GM12891 (cell line): ENCODE results near the gene IFT52.

ENCODE experiments used
- DNase-seq: peaks from one replicate; pipeline ENCODE4 v3.0.0; 2011; ENCODE audit warnings: low spot score; ENCODE audit not compliant: insufficient read length
- FAIRE-seq: peaks from 2 replicates; lab custom pipeline; 2011; peaks lifted over from hg19 to GRCh38; lab: Jason Lieb, UNC
- PAX5 ChIP-seq: IDR thresholded peaks from 2 replicates; pipeline ENCODE4 v1.6.1; 2011; ENCODE audit warnings: low read length, moderate library complexity, mild to moderate bottlenecking; ENCODE audit not compliant: insufficient read depth, severe bottlenecking
- POLR2A ChIP-seq: IDR thresholded peaks from 2 replicates; pipeline ENCODE4 v1.6.1; 2011; ENCODE audit warnings: low read depth, low read length, control low read depth
- POLR2AphosphoS5 ChIP-seq: IDR thresholded peaks from 2 replicates; pipeline ENCODE4 v1.6.1; 2011; ENCODE audit warnings: low read depth, low read length, control low read depth
- POU2F2 ChIP-seq: IDR thresholded peaks from 2 replicates; pipeline ENCODE4 v1.6.1; 2011; ENCODE audit warnings: low read depth, mild to moderate bottlenecking, control low read depth, low read length, moderate library complexity
- SPI1 ChIP-seq: IDR thresholded peaks from 2 replicates; pipeline ENCODE4 v1.6.1; 2011; ENCODE audit warnings: low read depth, low read length, control low read depth
- TAF1 ChIP-seq: IDR thresholded peaks from 2 replicates; pipeline ENCODE4 v1.6.1; 2011; ENCODE audit warnings: low read depth, low read length, control low read depth

The IFT52 gene

DNA sequence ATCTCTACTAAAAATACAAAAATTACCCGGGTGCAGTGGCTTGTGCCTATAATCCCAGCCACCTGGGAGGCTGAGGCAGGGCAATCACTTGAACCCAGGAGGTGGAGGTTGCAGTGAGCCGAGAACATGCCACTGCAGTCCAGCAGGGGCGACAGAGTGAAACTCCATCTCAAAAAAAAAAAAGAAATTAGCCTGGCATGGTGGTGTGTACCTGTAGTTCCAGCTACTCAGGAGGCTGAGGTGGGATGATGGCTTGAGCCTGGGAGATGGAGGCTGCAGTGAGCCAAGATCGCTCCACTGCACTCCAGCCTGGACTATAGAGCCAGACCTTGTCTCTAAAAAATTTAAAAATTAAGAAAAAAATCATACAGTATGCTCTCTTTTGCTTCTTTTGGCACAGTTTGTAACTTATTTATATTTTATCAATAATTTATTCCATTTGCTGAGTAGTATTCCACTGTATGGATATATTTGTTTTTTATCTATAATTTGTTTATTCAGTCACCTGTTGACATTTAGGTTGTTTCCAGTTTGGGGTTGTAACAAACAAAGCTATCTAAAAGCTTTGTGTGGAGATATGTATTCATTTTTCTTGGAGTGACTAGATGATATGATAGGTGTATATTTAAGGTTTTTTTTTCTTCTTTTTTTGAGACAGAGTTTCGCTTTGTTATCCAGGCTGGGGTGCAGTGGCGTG lies 68.1 kb downstream of the IFT52 start:
- FAIRE-seq (no peak), DNase-seq (no peak)
- TF ChIP-seq PAX5 = no peak
- no peak for TF ChIP-seq POU2F2
- no peak for TF ChIP-seq SPI1
- TF ChIP-seq POLR2AphosphoS5 = no peak
- TF ChIP-seq POLR2A = no peak
- TF ChIP-seq TAF1 = no peak

DNA sequence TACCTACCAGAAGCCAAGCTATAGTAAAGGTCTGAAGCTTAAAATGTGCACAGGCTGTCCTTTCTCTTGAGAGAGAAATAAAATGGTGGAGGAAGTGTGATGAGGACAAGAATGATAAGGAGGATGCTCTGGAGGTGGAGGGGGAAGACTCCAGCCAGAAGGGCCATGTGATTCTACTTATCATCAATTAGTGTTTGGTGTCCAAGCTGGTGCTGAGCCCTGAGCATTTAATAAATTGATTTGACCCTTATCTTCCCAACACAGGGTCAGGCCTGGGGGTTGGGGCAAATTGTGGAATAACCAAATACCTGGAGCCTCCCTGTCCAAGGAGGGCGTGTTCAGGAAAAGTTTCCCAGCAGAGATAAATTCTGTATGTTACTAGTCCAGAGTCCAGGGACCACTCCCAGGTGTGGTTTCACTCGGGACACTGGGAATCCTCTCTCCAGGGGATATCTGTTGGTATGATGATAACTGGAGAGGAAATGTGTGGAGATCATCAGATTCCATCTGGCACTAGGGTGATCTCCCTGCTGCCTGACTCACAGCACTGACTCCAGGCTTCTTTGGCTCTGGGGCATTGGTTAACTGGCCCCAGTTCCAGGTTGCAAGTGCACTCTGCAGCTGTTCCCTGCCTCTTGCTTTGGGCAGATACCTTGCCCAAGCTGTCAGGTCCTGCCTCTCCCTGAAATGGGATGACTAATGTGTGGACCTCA lies 72.4 kb downstream of the IFT52 start:
- FAIRE-seq = no peak
- TF ChIP-seq POLR2A (no peak), SPI1 (no peak), PAX5 (no peak), TAF1 (no peak), POU2F2 (no peak), POLR2AphosphoS5 (no peak)
- DNase-seq = no peak

DNA sequence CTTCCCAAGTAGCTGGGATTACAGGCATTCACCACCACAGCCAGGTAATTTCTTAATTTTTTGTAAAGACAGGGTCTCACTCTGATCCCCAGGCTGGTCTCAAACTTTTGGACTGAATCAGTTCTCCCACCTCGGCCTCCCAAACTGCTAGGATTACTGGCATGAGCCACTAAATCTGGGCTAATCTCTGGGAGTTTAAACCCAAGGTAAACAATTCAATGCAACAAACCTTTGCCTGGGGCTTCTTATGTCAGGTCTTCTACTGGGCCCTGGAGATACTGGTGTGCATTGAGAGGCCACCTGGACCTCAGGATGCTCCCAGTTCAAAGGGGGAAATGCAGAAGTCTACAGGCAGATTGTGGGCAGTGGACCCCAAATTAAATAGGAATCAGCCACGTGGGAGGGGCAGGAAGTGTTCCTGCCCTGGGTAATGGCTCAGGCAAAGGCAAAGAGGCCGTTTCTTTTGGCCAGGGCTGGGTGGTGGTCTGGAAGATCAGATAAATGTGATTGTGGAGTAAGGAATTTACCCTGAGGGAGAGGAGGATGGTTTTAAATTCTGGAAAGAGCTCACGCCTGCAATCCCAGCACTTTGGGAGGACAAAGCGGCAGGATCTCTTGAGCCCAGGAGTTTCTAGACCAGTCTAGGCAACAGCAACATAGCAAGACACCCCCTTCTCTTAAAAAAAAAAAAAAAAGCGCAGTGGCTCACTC lies 74.9 kb downstream of the IFT52 start:
- no peak for DNase-seq
- no peak for FAIRE-seq
- TF ChIP-seq POLR2A (no peak), SPI1 (no peak), PAX5 (no peak), TAF1 (no peak), POLR2AphosphoS5 (no peak)

DNA sequence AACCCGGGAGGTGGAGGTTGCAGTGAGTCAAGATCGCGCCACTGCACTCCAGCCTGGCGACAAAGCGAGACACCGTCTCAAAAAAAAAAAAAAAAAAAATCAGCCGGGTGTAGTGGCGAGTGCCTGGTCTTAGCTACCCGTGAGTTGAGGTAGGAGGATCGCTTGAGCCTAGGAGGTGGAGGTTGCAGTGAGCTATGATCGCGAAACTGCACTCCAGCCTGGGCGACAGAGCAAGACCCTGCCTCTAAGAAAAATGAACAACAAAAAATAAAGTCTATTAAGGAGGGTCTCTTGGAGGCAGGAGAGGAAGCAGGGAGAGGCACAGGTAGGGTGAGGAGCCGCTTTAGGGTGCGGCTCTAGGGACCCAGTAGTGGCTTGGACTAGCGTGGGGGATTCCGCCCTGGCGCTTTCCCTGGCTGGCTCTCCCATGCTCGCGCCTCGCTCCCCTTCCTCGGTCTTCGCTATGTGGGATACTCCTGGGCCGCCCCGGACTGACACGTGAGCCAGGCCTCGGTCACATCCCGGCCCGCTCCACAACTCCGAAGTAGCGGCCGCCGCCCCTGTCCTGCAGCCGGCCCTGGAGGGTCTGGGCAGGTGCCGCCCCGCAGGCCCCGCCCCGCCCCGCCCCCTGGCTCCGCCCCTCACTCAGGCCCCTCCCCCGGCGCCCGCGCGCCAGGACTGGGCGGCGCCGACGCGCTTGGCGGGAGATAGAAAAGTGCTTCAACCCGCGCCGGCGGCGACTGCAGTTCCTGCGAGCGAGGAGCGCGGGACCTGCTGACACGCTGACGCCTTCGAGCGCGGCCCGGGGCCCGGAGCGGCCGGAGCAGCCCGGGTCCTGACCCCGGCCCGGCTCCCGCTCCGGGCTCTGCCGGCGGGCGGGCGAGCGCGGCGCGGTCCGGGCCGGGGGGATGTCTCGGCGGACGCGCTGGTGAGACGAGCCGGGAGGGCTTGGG lies 75.9 kb downstream of the IFT52 start, which contains the start of gene MYBL2:
MYBL2 (plus strand) TSS at position 739 of the 953 bp plus-strand sequence; CDS start at position 909, 170 bp downstream.
- TF ChIP-seq PAX5 (no peak), SPI1 (no peak), TAF1 (no peak), POLR2AphosphoS5 (no peak), POU2F2 (no peak), POLR2A (no peak; the same call in 1 of the 2 replicates)
- DNase-seq = peak; percentile 80
- peak; percentile 40 for FAIRE-seq

DNA sequence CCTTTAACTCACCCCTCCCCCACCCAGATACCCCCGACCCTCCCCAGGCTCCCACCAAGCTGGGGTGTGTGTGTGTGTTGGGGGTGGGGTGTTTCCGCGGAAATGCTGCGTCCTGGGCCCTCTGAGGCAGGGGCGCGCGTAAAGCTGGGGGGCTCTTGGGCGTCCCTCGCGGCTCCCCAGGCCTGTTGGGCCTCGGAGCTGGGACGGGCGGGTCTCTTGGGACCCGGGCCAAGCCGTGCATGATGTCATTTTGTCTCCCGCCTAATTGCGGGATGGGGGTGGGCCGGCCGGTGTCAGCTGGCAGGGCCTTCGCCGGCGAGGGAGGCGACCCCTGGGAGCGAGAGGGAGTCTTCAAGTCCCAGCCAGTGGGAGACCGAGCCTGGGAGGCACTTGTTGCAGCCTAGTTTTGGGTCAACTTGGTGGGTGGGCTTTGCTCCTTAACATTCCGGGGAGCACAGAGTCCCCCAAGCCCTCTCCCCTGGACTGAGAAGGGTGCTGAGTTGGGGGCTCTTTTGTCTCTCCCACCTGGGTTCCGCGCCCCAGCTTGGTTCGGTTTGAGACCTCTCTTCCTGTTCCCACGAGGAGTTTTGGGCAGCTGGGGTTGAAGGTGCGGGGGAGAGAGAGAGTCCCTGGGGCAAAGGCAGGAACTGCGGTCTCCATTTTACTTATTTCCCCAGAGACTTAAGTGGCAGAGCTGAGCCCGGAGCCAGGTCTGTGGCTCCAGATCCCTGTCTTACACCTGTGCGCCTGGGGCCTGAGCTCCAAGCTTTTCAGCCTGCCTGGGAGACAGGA lies 76.8 kb downstream of the IFT52 start:
- DNase-seq (peak; percentile 35), FAIRE-seq (no peak)
- TF ChIP-seq POLR2A (no peak), PAX5 (no peak), POLR2AphosphoS5 (no peak)

DNA sequence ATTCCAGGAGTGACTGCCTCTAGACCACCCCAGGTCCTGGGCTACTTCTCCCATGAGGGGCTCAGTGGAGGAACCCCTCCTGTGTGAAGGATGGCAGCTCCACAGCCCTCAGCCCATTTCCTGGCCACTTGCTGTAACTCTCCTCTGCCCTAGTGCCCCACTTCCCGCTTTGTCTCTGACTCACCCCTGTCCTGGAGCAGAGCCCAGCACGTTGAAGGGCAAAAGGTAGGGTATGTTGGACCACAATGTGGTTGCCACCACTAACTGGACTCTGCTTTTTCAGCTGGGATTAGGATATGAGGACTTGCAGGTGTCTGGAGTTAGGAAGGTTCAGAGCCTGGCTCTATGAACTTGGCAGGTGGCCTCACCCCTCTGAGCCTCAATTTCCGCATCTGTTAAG lies 78.6 kb downstream of the IFT52 start:
- DNase-seq (no peak), FAIRE-seq (no peak)
- no peak for TF ChIP-seq TAF1
- TF ChIP-seq POU2F2 = no peak

DNA sequence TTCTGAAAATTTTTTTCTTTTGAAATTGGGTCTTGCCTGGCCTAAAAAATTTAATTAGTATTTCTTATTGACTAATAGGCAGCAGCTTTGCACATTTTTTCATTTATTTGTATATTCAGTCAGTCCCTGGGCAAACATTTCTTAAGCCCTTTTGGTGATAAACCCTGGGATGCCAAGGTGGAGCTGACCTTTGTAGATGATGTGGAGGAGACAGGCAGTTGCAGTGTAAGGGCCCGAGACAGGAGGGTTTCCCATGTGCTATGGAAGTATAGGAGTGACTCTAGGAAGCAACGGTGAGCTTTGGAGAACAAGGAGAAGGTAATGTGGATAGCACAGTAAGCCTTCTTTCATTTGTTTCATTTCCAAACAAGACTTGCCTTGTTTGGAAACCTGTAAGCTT lies 79.7 kb downstream of the IFT52 start:
- FAIRE-seq = no peak
- no peak for DNase-seq
- TF ChIP-seq PAX5 (no peak), POLR2AphosphoS5 (no peak), POLR2A (no peak), SPI1 (no peak), TAF1 (no peak)

DNA sequence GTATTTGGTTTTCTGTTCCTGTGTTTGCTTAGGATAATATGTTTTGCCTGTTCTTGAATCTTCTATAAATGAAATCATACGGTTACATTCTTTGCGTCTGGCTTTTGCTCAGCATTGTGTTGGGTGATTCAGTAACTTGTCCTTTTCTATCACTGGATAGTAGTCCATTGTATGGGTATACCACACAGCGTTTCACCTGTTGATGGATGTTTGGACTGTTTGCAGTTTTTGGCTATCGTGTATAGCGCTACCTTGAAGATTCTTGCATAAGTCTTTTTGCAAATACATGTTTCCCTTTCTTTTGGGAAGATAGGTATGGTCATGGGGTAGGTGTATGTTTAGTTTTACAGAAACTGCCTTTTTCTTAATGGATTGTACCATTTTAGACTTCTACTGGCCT lies 85.6 kb downstream of the IFT52 start:
- no peak for FAIRE-seq
- DNase-seq = no peak
- TF ChIP-seq POLR2AphosphoS5 = no peak
- TF ChIP-seq TAF1 = no peak

DNA sequence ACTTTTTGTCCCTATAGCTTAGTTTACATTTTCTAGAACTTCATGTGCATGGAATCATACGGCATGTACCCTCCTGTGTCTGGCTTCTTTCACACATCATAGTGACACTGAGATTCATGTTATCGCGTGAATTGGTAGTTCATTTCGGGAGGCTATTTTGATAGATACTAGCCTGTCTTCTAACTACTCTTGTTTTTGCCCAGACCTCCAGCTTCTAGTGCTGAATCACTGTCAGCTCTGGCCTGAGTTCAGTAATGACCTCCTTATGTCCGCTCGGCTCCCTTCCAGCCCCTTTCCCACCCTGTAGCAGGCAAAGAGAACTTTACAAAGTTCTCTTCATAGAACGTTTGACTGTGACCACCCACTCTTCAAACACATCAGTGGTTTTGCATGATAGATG lies 90.2 kb downstream of the IFT52 start:
- DNase-seq = no peak
- peak; percentile 51 for FAIRE-seq

More for the DNA sequence above, 90.2 kb downstream of the IFT52 start:
- no peak for TF ChIP-seq PAX5
- no peak for TF ChIP-seq SPI1
- no peak for TF ChIP-seq POLR2A
- TF ChIP-seq POU2F2 = no peak
- TF ChIP-seq TAF1 = no peak
- TF ChIP-seq POLR2AphosphoS5 = no peak
